Astrocyte (in vitro differentiated cells and primary cell): ENCODE measurements around the gene FNDC5. TPM values are rescaled to one million over a fixed set of nuclear protein-coding genes. Genes with fewer than 3 reads are reported as not detected.

ENCODE experiments used
- DNase-seq: peaks from one replicate; pipeline ENCODE4 v3.0.0-alpha.2; 2010; ENCODE audit warnings: low read depth
- FAIRE-seq: peaks from 2 replicates; lab custom pipeline; 2011; peaks lifted over from hg19 to GRCh38; lab: Jason Lieb, UNC
- H2AFZ ChIP-seq: 2 replicates; pipeline ENCODE4 v1.6.0; 2012; ENCODE audit warnings: low read depth, low read length, inconsistent platforms
- H3K27ac ChIP-seq: 2 replicates; pipeline ENCODE4 v1.5.1; 2011; ENCODE audit warnings: low read depth, low read length, inconsistent platforms
- H3K27me3 ChIP-seq: 2 replicates; pipeline ENCODE4 v1.6.0; 2011; ENCODE audit warnings: low read length, inconsistent platforms; ENCODE audit not compliant: insufficient read depth
- H3K36me3 ChIP-seq: 2 replicates; pipeline ENCODE4 v1.5.1; 2011; ENCODE audit warnings: low read length, inconsistent platforms; ENCODE audit not compliant: insufficient read depth
- H3K4me1 ChIP-seq: 2 replicates; pipeline ENCODE4 v1.5.1; 2011; ENCODE audit warnings: low read length, inconsistent platforms; ENCODE audit not compliant: insufficient read depth
- H3K4me2 ChIP-seq: 2 replicates; pipeline ENCODE4 v1.6.0; 2012; ENCODE audit warnings: low read length, inconsistent platforms
- H3K4me3 ChIP-seq: 2 replicates; pipeline ENCODE4 v1.5.1; 2011; ENCODE audit warnings: low read depth, mild to moderate bottlenecking, low read length, inconsistent platforms; ENCODE audit not compliant: insufficient read depth
- H3K79me2 ChIP-seq: 2 replicates; pipeline ENCODE4 v1.6.0; 2012; ENCODE audit warnings: mild to moderate bottlenecking, low read length, inconsistent platforms; ENCODE audit not compliant: insufficient read depth
- H3K9ac ChIP-seq: 2 replicates; pipeline ENCODE4 v1.6.0; 2012; ENCODE audit warnings: mild to moderate bottlenecking, low read length, inconsistent platforms
- H3K9me3 ChIP-seq: 2 replicates; pipeline ENCODE4 v1.5.1; 2012; ENCODE audit warnings: low read depth, mild to moderate bottlenecking, low read length, inconsistent platforms; ENCODE audit not compliant: insufficient read depth
- H4K20me1 ChIP-seq: 2 replicates; pipeline ENCODE4 v1.6.0; 2012; ENCODE audit warnings: low read length, inconsistent platforms; ENCODE audit not compliant: insufficient read depth
- H3K27ac Mint-ChIP-seq: one replicate; pipeline ENCODE4 v1.8.0; 2021; ENCODE audit warnings: mild to moderate bottlenecking, mixed read lengths; ENCODE audit not compliant: unreplicated experiment
- H3K27me3 Mint-ChIP-seq: one replicate; pipeline ENCODE4 v1.8.0; 2021; ENCODE audit warnings: low read depth, mixed read lengths; ENCODE audit not compliant: unreplicated experiment
- H3K36me3 Mint-ChIP-seq: one replicate; pipeline ENCODE4 v1.8.0; 2021; ENCODE audit warnings: low read depth, mixed read lengths; ENCODE audit not compliant: unreplicated experiment
- H3K4me1 Mint-ChIP-seq: one replicate; pipeline ENCODE4 v1.8.0; 2021; ENCODE audit warnings: low read depth, mixed read lengths; ENCODE audit not compliant: unreplicated experiment
- H3K4me3 Mint-ChIP-seq: one replicate; pipeline ENCODE4 v1.8.0; 2021; ENCODE audit warnings: mild to moderate bottlenecking, moderate library complexity, mixed read lengths; ENCODE audit not compliant: unreplicated experiment
- H3K9me3 Mint-ChIP-seq: one replicate; pipeline ENCODE4 v1.8.0; 2021; ENCODE audit warnings: mild to moderate bottlenecking, mixed read lengths; ENCODE audit not compliant: unreplicated experiment
- EZH2 ChIP-seq: IDR thresholded peaks from 2 replicates; pipeline ENCODE4 v1.6.1; 2012; ENCODE audit warnings: mild to moderate bottlenecking, low read length, inconsistent platforms; ENCODE audit not compliant: insufficient read depth
- total RNA-seq: library from RNA; stranded (reverse); gene quantifications from 2 replicates; pipeline ENCODE4 v1.2.1, GENCODE V29; 2021
- TF ChIP-seq, protein P1 (sequence below): IDR thresholded peaks from 2 replicates; pipeline ENCODE4 v1.5.1; 2011; ENCODE audit warnings: low read depth, mild to moderate bottlenecking, inconsistent platforms, low read length, moderate library complexity; ENCODE audit not compliant: insufficient read depth

The FNDC5 gene
- total RNA-seq, 1 donor from 2014 or later = 0.39 TPM

DNA sequence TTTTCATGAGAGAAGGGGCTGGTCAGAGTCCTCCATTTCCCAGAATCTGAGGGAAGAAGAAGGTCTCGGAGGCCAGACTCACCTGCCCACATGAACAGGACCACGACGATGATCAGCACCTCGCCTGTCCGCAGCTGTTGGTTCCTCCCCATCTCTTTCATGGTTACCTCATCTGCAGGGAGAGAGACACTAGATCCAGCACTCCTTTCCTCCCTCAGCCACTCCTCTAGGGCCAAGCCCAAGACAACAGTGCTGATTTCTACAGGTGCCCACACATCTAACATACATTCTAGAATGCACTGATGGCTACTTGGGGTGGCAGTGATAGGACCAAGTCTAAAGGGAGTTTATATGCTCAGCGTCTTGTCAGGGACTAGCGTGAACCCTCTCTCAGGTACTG is 3.0 kb downstream of the FNDC5 start:
- TF ChIP-seq, protein P1, sequence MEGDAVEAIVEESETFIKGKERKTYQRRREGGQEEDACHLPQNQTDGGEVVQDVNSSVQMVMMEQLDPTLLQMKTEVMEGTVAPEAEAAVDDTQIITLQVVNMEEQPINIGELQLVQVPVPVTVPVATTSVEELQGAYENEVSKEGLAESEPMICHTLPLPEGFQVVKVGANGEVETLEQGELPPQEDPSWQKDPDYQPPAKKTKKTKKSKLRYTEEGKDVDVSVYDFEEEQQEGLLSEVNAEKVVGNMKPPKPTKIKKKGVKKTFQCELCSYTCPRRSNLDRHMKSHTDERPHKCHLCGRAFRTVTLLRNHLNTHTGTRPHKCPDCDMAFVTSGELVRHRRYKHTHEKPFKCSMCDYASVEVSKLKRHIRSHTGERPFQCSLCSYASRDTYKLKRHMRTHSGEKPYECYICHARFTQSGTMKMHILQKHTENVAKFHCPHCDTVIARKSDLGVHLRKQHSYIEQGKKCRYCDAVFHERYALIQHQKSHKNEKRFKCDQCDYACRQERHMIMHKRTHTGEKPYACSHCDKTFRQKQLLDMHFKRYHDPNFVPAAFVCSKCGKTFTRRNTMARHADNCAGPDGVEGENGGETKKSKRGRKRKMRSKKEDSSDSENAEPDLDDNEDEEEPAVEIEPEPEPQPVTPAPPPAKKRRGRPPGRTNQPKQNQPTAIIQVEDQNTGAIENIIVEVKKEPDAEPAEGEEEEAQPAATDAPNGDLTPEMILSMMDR = no peak
- TF ChIP-seq EZH2 = no peak
- no peaks in the 10 kb centered on the region for H3K4me1 Mint-ChIP-seq
- Histone ChIP-seq H2AFZ (no peak overlapping the region), H3K4me1 (peaks cover 5% of the 10 kb centered on the region), H3K27ac (no peak overlapping the region), H3K36me3 (no peaks in the 10 kb centered on the region), H3K4me2 (no peak overlapping the region), H4K20me1 (peaks cover 5% of the 10 kb centered on the region), H3K9me3 (no peaks in the 10 kb centered on the region), H3K4me3 (no peak overlapping the region), H3K27me3 (peaks cover 5% of the 10 kb centered on the region), H3K79me2 (no peaks in the 10 kb centered on the region), H3K9ac (no peak overlapping the region)
- peaks cover 40% of the 10 kb centered on the region for H3K27me3 Mint-ChIP-seq
- DNase-seq (no peak), FAIRE-seq (no peak)
- no peaks in the 10 kb centered on the region for H3K9me3 Mint-ChIP-seq
- H3K27ac Mint-ChIP-seq = no peak overlapping the region
- H3K4me3 Mint-ChIP-seq = no peak overlapping the region
- peaks cover 24% of the 10 kb centered on the region for H3K36me3 Mint-ChIP-seq

DNA sequence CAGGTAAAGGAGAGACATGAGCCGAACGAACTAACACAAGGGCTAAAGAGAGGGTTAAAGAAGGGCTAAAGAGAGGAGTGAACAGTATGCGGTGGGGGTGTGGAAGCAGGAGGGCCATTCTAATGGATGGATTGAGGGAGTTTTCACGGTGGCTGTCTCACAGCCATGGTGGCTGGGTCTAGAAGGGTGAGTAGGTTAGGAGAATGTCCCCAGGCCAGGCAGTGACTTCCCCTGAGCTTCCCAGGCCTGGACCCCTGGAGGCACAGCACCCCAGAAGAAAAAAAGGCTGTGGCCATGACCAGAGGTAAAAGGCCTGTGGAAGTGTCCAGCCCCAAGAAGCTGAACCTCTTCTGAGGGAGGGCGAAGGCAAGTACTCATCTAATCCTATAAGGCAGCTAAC is 3.6 kb downstream of the FNDC5 start:
- H3K9me3 Mint-ChIP-seq = no peaks in the 10 kb centered on the region
- no peaks in the 10 kb centered on the region for H3K9me3 ChIP-seq

More for the DNA sequence above, 3.6 kb downstream of the FNDC5 start:
- Mint-ChIP-seq H3K4me3 (no peak overlapping the region), H3K36me3 (peaks cover 28% of the 10 kb centered on the region), H3K4me1 (no peaks in the 10 kb centered on the region), H3K27me3 (peaks cover 37% of the 10 kb centered on the region), H3K27ac (no peak overlapping the region)
- Histone ChIP-seq H3K27me3 (peaks cover 5% of the 10 kb centered on the region), H3K79me2 (no peaks in the 10 kb centered on the region), H2AFZ (no peak overlapping the region), H3K4me3 (no peak overlapping the region), H3K36me3 (no peaks in the 10 kb centered on the region), H3K9ac (no peak overlapping the region), H3K27ac (no peak overlapping the region), H3K4me2 (no peak overlapping the region), H4K20me1 (peaks cover 5% of the 10 kb centered on the region), H3K4me1 (peaks cover 5% of the 10 kb centered on the region)
- no peak for TF ChIP-seq EZH2
- TF ChIP-seq, protein P1 = no peak
- DNase-seq = no peak
- no peak for FAIRE-seq
